ENCODE measurements around the gene TBX4. TPM values are rescaled to one million over a fixed set of nuclear protein-coding genes. Genes with fewer than 3 reads are reported as not detected.

TBX4 gene
- total RNA-seq, 4 donors from 2014 or later = not detected

DNA sequence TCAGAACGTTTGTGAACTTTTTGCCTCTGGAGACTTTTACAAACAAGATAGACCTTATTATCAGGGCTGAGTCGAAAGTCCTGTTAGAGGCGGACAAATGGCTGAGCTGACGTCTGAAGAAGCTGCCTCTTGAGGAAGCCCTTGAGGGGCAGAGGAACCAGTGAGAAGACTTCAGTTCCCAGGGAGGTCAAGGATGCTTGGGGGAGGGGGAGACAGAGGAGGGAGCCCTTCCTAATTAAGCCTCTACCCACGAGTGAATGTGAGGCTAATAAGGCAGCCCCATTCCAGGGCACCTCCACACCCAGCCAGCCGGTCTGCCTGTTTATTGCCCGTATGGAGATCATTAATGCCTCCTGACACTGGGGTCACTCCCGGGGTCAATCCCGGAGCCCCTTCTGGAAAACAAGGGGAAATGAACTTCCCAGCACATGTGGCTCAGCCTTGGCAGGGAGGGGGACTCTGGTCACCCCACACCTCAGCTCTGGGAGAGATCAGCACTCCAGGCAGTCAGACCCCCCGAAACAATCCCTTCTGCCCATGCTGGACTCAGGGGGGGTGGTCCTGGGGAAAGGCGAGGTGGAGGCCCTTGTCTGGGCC, 9.2 kb upstream of the TBX4 start:
- H3K36me3 ChIP-seq = no peaks in the 10 kb centered on the region
- no peak for TF ChIP-seq POLR2A (IDR thresholded peaks at IDR 0.05)
- TF ChIP-seq, protein P1, sequence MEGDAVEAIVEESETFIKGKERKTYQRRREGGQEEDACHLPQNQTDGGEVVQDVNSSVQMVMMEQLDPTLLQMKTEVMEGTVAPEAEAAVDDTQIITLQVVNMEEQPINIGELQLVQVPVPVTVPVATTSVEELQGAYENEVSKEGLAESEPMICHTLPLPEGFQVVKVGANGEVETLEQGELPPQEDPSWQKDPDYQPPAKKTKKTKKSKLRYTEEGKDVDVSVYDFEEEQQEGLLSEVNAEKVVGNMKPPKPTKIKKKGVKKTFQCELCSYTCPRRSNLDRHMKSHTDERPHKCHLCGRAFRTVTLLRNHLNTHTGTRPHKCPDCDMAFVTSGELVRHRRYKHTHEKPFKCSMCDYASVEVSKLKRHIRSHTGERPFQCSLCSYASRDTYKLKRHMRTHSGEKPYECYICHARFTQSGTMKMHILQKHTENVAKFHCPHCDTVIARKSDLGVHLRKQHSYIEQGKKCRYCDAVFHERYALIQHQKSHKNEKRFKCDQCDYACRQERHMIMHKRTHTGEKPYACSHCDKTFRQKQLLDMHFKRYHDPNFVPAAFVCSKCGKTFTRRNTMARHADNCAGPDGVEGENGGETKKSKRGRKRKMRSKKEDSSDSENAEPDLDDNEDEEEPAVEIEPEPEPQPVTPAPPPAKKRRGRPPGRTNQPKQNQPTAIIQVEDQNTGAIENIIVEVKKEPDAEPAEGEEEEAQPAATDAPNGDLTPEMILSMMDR (IDR thresholded peaks at IDR 0.05) = no peak
- peaks cover 0 to 4% of the 10 kb centered on the region in 2 donors for H3K9me3 ChIP-seq
- H3K4me3 ChIP-seq = no peak overlapping the region
- H3K27me3 ChIP-seq = no peaks in the 10 kb centered on the region
- intact Hi-C loops (cut with DNase I; ENCODE audit: low total_unique reads) = no loop called here
- H3K27ac ChIP-seq = no peak overlapping the region
- no peak for DNase-seq
- no peaks in the 10 kb centered on the region for H3K4me1 ChIP-seq

GRCh38 chr17:61443475-61443882, 8.7 kb upstream of the TBX4 start:
- Histone ChIP-seq H3K9me3 (no peaks in the 10 kb centered on the region), H3K4me3 (no peak overlapping the region), H3K36me3 (no peaks in the 10 kb centered on the region), H3K27ac (no peak overlapping the region), H3K4me1 (no peaks in the 10 kb centered on the region), H3K27me3 (no peaks in the 10 kb centered on the region)
- no peak for DNase-seq
- intact Hi-C loops (cut with DNase I; ENCODE audit: low total_unique reads) = no loop called here
- TF ChIP-seq, protein P1 (IDR thresholded peaks at IDR 0.05) = no peak
- no peak for TF ChIP-seq POLR2A (IDR thresholded peaks at IDR 0.05)

DNA sequence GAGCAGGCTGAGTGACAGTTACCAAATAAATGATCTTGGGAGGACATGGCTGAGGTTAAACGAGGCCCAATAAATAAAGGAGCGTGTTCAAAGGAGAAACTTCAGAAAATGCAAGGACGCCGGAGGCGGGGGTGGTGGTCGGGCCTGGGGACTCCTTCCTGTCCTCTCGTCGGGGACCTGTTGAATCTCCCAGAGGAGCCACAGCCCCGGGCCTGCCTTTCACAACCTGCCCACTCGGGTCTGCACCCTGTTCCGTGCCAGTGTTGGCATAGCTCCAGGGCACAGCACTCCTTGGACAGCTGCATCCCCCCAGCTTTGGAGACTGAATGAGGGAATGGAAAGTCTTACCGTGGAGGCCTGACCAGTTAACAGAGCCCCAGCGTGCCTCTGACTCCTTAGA, 8.1 kb upstream of the TBX4 start:
- intact Hi-C loops (cut with DNase I; ENCODE audit: low total_unique reads) = no loop called here
- H3K4me1 ChIP-seq = no peaks in the 10 kb centered on the region
- no peak overlapping the region for H3K4me3 ChIP-seq
- H3K27ac ChIP-seq = no peak overlapping the region
- DNase-seq = no peak
- no peak for TF ChIP-seq POLR2A (IDR thresholded peaks at IDR 0.05)
- TF ChIP-seq, protein P1 (IDR thresholded peaks at IDR 0.05) = no peak
- H3K9me3 ChIP-seq = no peaks in the 10 kb centered on the region
- H3K36me3 ChIP-seq = no peaks in the 10 kb centered on the region
- no peaks in the 10 kb centered on the region for H3K27me3 ChIP-seq

GRCh38 chr17:61444831-61445230, 7.4 kb upstream of the TBX4 start:
- no peak for TF ChIP-seq POLR2A (IDR thresholded peaks at IDR 0.05)
- TF ChIP-seq, protein P1 (IDR thresholded peaks at IDR 0.05) = no peak
- H3K9me3 ChIP-seq = no peaks in the 10 kb centered on the region
- DNase-seq = no peak
- no peak overlapping the region for H3K27ac ChIP-seq
- no peaks in the 10 kb centered on the region for H3K36me3 ChIP-seq
- intact Hi-C loops (cut with DNase I; ENCODE audit: low total_unique reads) = no loop called here
- H3K4me1 ChIP-seq = no peaks in the 10 kb centered on the region
- H3K27me3 ChIP-seq = no peaks in the 10 kb centered on the region
- H3K4me3 ChIP-seq = no peak overlapping the region

- Histone ChIP-seq H3K27me3 (peaks cover 9 to 19% of the 10 kb centered on the region in 2 donors), H3K4me3 (no peak overlapping the region), H3K36me3 (no peaks in the 10 kb centered on the region), H3K27ac (no peak overlapping the region), H3K9me3 (no peaks in the 10 kb centered on the region), H3K4me1 (peaks cover 0 to 10% of the 10 kb centered on the region in 2 donors)
- no peak for DNase-seq
- intact Hi-C loops (cut with DNase I; ENCODE audit: low total_unique reads) = no loop called here
- TF ChIP-seq, protein P1 (IDR thresholded peaks at IDR 0.05) = no peak
- no peak for TF ChIP-seq POLR2A (IDR thresholded peaks at IDR 0.05)
These were observed 4.9 kb upstream of the TBX4 start for GRCh38 chr17:61447358-61447757.
